ENCODE data around the gene SPHK2. TPM values are rescaled to one million over a fixed set of nuclear protein-coding genes. Genes with fewer than 3 reads are reported as not detected.

The SPHK2 gene
- total RNA-seq, 2 donors from 2014 or later, result 6.2 to 8.0 TPM

DNA sequence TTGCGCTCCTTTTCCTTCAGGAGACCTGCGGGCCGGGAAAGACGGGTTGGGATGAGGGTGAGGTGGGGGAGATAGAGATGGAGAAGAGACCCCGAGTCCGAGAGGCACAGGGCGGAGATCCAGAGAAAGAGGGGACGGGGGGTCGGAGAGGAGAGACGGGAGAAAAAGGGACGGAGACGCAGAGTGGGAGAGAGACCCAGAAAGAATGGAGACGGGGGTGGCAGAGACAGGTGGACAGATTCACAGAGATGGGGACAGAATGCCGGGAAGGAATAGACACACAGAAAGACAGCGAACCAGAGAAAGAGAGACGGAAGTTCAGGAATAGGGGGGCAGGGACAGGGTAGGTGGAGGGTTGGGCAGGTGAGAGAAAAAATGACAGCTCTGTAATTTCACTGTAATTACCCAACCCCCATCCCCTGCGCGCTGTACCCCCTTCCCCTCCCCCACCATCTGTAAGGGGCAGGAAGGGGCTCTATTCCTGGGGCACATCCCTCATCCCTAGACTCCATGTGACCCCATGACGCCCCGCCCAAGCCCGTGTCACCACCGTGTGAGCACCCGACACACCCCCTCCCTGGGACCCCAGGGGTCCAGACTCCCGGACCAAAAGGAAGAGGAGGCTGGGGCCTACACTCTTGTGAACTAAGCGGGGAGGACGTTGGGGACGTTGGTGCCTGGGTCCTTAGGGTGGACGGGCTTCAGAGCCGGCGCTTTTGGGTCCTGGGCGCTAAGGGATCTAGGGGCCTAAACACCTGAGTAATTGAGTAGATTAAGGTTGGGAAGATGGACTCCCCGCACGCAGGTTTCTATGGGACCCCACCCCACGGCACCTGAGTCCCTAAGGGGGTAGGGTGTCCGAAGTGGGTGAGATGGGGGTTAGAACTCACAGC is 16.9 kb downstream of the SPHK2 start:
- H3K9me3 ChIP-seq, result no peaks in the 10 kb centered on the region
- TF ChIP-seq, protein P1, sequence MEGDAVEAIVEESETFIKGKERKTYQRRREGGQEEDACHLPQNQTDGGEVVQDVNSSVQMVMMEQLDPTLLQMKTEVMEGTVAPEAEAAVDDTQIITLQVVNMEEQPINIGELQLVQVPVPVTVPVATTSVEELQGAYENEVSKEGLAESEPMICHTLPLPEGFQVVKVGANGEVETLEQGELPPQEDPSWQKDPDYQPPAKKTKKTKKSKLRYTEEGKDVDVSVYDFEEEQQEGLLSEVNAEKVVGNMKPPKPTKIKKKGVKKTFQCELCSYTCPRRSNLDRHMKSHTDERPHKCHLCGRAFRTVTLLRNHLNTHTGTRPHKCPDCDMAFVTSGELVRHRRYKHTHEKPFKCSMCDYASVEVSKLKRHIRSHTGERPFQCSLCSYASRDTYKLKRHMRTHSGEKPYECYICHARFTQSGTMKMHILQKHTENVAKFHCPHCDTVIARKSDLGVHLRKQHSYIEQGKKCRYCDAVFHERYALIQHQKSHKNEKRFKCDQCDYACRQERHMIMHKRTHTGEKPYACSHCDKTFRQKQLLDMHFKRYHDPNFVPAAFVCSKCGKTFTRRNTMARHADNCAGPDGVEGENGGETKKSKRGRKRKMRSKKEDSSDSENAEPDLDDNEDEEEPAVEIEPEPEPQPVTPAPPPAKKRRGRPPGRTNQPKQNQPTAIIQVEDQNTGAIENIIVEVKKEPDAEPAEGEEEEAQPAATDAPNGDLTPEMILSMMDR (IDR thresholded peaks at IDR 0.05), result no peak
- H3K27me3 ChIP-seq, result no peaks in the 10 kb centered on the region
- peak overlapping the region; percentile 49 to 78 for H3K4me3 ChIP-seq
- no peaks in the 10 kb centered on the region for H3K36me3 ChIP-seq
- H3K27ac ChIP-seq, result peak overlapping the region; percentile 97 to 98
- DNase-seq (ENCODE audit: low spot score), result no peak
- peaks cover 0 to 62% of the 10 kb centered on the region in 2 donors for H3K4me1 ChIP-seq

DNA sequence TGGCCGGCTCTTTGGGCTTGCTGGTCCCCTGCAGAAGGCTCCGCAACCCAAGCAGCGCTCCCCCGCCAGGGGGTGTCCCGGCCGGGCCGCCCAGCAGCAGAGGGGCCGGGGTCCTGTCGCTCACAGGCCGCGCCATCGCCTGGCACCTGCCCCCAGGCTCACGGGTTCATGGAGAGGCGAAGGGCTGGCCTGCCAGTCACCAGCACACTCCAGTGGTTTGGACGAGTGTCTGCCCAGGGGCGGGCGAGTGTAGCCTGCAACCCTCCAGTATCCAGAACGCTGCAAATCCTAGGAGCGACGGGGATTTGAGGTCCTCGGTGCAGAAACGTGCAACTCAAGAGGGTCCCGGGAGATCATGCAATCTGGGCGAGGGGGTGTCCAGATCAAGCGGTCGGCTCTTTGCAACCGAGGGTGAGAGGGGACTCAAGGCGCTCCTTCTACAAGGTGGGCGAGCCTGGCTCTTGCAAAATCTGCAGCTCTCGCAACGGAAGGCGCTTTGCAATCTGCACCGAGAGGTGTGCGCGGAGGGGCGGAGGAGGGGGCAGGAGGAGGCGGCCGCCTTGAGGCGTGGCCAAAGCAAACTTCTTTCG is 17.6 kb downstream of the SPHK2 start, which contains the start of gene DBP:
Gene DBP, minus strand, starts transcription at position 521 of the 590 bp plus-strand sequence. Its CDS starts 385 bp downstream, at position 136.
- Histone ChIP-seq H3K4me1 (peaks cover 0 to 56% of the 10 kb centered on the region in 2 donors), H3K27me3 (no peaks in the 10 kb centered on the region)
- TF ChIP-seq, protein P1 (IDR thresholded peaks at IDR 0.05), result peak in 1 of 2 donors; percentile 41

DNA sequence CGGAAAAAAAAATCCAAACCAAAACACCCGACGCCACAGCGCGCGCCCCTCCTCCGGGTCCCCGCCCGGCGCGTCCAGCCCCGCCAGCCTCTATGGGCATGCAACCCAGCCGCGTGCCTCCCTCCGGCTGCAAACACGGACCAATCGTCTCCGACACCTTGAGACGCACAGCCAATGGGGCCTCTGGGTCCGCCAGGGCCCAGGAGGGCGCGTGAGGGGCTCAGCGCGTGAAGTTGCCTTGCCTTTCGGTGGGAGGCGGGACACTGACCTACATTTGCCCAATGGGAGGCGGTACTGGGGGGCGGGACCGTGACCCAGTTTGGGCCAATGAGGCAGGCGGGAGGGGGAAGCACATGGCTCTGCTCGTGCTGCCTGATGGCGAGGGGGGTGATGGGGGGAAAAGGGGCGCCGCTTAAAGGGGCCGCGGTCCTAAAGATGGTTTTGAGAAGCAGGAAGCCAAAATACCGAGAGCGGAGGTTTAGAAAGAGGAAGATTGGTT is 18.2 kb downstream of the SPHK2 start:
- H3K4me1 ChIP-seq, result peaks cover 0 to 52% of the 10 kb centered on the region in 2 donors

More for the DNA sequence above, 17.6 kb downstream of the SPHK2 start, which contains the start of gene DBP:
- Histone ChIP-seq H3K36me3 (no peaks in the 10 kb centered on the region), H3K4me3 (peak within 1 kb of the TSS; percentile 49 to 78), H3K9me3 (no peaks in the 10 kb centered on the region), H3K27ac (peak within 1 kb of the TSS; percentile 97 to 98)
- DNase-seq (ENCODE audit: low spot score), result no peak

DNA sequence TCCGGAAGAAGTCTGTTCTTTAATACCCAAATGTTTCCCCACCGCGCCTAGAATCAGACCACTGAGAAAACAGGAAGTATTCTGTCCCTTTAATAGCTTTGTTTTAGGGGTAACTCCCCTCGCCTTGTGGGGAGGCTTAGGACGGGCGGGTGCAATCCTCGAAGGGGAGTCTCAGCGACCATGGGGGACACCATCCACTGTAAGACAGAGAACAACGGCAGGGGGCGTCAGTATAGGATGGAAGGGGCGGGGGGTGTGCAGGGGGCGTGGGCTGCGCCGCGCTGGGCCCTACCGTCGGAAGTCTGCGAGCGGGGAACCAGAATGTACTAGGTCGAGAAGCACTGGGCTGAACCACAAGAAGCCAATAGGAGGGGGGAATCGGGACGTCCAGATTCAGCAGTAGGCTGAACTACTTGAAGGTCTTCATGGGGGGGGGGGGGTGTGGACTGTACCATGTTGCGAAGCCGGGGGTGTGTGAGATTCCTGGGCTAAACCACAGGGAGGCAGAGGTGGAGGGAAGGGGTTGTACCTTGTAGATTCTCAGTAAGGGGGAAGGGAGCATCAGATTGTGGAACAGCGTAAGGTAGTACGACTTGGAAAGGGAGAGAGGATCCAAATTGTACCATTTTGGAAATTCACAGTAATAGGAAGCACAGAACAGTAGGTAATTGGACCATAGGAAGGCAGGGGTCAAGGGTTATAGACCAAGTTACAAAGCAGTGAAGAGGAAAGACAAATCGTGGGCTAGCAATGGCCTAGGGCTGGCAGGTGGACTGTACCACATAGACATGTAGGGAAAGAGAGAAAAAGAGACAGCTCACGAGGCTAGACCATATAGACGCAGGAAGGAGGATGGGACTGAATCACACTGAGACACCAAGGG is 18.9 kb downstream of the SPHK2 start:
- peak; percentile 91 for DNase-seq (ENCODE audit: low spot score)
- Histone ChIP-seq H3K9me3 (no peaks in the 10 kb centered on the region), H3K36me3 (no peaks in the 10 kb centered on the region), H3K4me1 (peaks cover 0 to 45% of the 10 kb centered on the region in 2 donors), H3K4me3 (peak overlapping the region; percentile 49 to 78), H3K27me3 (no peaks in the 10 kb centered on the region), H3K27ac (peak overlapping the region; percentile 97 to 98)
- TF ChIP-seq, protein P1 (IDR thresholded peaks at IDR 0.05), result no peak

More for the DNA sequence above, 18.2 kb downstream of the SPHK2 start:
- no peaks in the 10 kb centered on the region for H3K9me3 ChIP-seq
- TF ChIP-seq, protein P1 (IDR thresholded peaks at IDR 0.05), result no peak
- peak; percentile 99 for DNase-seq (ENCODE audit: low spot score)
- H3K27ac ChIP-seq, result peak overlapping the region; percentile 97 to 98
- no peaks in the 10 kb centered on the region for H3K27me3 ChIP-seq
- H3K4me3 ChIP-seq, result peak overlapping the region; percentile 49 to 78
- H3K36me3 ChIP-seq, result no peaks in the 10 kb centered on the region

DNA sequence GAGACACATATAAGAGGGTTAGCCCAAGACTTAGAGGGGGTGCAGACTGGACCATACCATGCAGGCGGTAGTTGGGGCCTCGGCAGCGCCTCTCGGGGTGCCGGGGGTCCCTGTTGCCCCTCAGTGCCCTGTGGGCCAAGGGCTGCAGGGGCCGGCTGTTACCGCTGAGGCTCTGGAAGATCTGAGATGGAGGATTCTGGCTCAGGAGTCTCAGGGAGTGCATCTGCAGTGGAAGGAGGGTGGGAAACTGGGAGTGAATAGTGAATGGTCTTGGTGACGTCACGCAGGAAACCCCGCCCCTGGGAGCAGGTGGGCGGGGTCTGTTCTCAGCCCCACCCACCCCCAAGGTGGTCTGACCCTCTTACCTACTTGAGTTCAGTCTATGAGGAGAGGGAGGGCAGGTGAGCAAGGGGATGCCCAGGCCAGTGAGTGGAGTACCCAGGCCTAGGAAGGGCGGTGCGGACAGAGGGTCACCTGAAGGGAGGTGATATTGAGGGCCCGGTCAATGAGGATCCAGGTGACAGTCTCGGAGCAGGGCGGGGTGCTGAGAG is 19.6 kb downstream of the SPHK2 start:
- no peaks in the 10 kb centered on the region for H3K9me3 ChIP-seq
- peak overlapping the region; percentile 97 to 98 for H3K27ac ChIP-seq
- H3K27me3 ChIP-seq, result no peaks in the 10 kb centered on the region
- H3K4me1 ChIP-seq, result peaks cover 0 to 38% of the 10 kb centered on the region in 2 donors
- H3K4me3 ChIP-seq, result peak overlapping the region in 1 of 2 donors; percentile 78
- no peak for DNase-seq (ENCODE audit: low spot score)
- TF ChIP-seq, protein P1 (IDR thresholded peaks at IDR 0.05), result no peak
- H3K36me3 ChIP-seq, result no peaks in the 10 kb centered on the region

All from right atrium auricular region (tissue), 2 donors.